H1 (cell line): Measurements from ENCODE around the gene IGLON5. TPM values are rescaled to one million over a fixed set of nuclear protein-coding genes. Genes with fewer than 3 reads are reported as not detected.

Source experiments
- EZH2 ChIP-seq: fragments of 200-600 bp; sonication (generic); IDR thresholded peaks from 2 replicates; pipeline ENCODE4 v1.7.1; 2012; ENCODE audit warnings: low read depth, mild to moderate bottlenecking, moderate library complexity, low read length, inconsistent platforms; ENCODE audit not compliant: severe bottlenecking
- HDAC6 ChIP-seq: IDR thresholded peaks from one replicate; pipeline ENCODE4 v1.7.1; 2012; ENCODE audit warnings: low read depth, mild to moderate bottlenecking, inconsistent platforms, low read length, moderate library complexity
- POU5F1 ChIP-seq: IDR thresholded peaks from 2 replicates; pipeline ENCODE4 v1.6.1; 2011; ENCODE audit warnings: low read depth, mild to moderate bottlenecking, low read length, moderate library complexity
- SIN3A ChIP-seq, 2 experiments: IDR thresholded peaks in 1 of 2; conservative IDR thresholded peaks in 1 of 2; 2 replicates each; pipeline ENCODE4 v1.6.1; 2011 to 2012; ENCODE audit warnings: low read length in 2 of 2, improper control_type of control experiment in 1 of 2, low read depth in 1 of 2, mild to moderate bottlenecking in 1 of 2
- TBP ChIP-seq: IDR thresholded peaks from 2 replicates; pipeline ENCODE4 v1.6.1; 2011; ENCODE audit warnings: low read depth, low read length, improper control_type of control experiment
- polyA plus RNA-seq, 7 experiments: library from polyadenylated mRNA; depleted of rRNA in 3 of 7; stranded (reverse) in 5 of 7; unstranded in 2 of 7; fragments of >200 nt in 5 of 7; fragments of 200-250 nt in 2 of 7; gene quantifications; 1 replicate in 5 of 7; 2 replicates in 1 of 7; 4 replicates in 1 of 7; pipeline versions ENCODE4 v1.2.1 to v1.2.3, GENCODE V29; 2011 to 2013; ENCODE audit warnings: missing spikeins in 2 of 7, mixed read lengths in 2 of 7
- total RNA-seq: library from RNA; stranded (reverse); fragmentation: NEBNext Ultra II Directional; extraction: Animal tissue kit (Norgen Biotek cat#: 25700); gene quantifications from 2 replicates; pipeline ENCODE4 v1.2.1, GENCODE V29; 2021
- TF ChIP-seq, protein P1 (sequence below): fragments of 300-600 bp; sonication (generic); IDR thresholded peaks from 2 replicates; pipeline ENCODE4 v1.7.1; 2012; ENCODE audit warnings: low read length, moderate library complexity, mild to moderate bottlenecking, inconsistent platforms; ENCODE audit not compliant: insufficient replicate concordance

IGLON5 gene
- total and polyA plus RNA-seq, 2 of the 8 experiments (the other 6 are each of a cell fraction or from before 2014, with no cell fraction given): 31.8 to 34.6 TPM

DNA sequence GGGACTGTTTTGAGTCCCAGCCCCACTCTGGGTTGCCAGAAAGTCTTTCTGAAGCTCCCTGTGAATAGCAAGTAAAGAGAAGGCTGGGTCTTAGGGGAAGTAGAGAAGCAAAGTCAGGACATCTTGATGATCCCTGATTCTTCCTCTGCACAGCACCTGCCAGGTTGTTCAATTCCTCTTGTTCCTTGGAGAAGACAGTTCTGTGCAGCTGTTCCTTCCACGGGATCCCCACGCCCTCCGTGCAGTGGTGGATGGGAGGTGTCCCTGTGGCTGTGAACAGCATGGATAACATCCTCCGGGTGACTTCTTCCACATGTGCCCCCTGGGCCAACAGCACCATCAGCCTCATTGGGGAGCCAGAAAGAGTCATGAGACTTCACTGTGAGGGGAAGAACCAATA is 29.1 kb upstream of the IGLON5 start (continued):
- TF ChIP-seq, protein P1, sequence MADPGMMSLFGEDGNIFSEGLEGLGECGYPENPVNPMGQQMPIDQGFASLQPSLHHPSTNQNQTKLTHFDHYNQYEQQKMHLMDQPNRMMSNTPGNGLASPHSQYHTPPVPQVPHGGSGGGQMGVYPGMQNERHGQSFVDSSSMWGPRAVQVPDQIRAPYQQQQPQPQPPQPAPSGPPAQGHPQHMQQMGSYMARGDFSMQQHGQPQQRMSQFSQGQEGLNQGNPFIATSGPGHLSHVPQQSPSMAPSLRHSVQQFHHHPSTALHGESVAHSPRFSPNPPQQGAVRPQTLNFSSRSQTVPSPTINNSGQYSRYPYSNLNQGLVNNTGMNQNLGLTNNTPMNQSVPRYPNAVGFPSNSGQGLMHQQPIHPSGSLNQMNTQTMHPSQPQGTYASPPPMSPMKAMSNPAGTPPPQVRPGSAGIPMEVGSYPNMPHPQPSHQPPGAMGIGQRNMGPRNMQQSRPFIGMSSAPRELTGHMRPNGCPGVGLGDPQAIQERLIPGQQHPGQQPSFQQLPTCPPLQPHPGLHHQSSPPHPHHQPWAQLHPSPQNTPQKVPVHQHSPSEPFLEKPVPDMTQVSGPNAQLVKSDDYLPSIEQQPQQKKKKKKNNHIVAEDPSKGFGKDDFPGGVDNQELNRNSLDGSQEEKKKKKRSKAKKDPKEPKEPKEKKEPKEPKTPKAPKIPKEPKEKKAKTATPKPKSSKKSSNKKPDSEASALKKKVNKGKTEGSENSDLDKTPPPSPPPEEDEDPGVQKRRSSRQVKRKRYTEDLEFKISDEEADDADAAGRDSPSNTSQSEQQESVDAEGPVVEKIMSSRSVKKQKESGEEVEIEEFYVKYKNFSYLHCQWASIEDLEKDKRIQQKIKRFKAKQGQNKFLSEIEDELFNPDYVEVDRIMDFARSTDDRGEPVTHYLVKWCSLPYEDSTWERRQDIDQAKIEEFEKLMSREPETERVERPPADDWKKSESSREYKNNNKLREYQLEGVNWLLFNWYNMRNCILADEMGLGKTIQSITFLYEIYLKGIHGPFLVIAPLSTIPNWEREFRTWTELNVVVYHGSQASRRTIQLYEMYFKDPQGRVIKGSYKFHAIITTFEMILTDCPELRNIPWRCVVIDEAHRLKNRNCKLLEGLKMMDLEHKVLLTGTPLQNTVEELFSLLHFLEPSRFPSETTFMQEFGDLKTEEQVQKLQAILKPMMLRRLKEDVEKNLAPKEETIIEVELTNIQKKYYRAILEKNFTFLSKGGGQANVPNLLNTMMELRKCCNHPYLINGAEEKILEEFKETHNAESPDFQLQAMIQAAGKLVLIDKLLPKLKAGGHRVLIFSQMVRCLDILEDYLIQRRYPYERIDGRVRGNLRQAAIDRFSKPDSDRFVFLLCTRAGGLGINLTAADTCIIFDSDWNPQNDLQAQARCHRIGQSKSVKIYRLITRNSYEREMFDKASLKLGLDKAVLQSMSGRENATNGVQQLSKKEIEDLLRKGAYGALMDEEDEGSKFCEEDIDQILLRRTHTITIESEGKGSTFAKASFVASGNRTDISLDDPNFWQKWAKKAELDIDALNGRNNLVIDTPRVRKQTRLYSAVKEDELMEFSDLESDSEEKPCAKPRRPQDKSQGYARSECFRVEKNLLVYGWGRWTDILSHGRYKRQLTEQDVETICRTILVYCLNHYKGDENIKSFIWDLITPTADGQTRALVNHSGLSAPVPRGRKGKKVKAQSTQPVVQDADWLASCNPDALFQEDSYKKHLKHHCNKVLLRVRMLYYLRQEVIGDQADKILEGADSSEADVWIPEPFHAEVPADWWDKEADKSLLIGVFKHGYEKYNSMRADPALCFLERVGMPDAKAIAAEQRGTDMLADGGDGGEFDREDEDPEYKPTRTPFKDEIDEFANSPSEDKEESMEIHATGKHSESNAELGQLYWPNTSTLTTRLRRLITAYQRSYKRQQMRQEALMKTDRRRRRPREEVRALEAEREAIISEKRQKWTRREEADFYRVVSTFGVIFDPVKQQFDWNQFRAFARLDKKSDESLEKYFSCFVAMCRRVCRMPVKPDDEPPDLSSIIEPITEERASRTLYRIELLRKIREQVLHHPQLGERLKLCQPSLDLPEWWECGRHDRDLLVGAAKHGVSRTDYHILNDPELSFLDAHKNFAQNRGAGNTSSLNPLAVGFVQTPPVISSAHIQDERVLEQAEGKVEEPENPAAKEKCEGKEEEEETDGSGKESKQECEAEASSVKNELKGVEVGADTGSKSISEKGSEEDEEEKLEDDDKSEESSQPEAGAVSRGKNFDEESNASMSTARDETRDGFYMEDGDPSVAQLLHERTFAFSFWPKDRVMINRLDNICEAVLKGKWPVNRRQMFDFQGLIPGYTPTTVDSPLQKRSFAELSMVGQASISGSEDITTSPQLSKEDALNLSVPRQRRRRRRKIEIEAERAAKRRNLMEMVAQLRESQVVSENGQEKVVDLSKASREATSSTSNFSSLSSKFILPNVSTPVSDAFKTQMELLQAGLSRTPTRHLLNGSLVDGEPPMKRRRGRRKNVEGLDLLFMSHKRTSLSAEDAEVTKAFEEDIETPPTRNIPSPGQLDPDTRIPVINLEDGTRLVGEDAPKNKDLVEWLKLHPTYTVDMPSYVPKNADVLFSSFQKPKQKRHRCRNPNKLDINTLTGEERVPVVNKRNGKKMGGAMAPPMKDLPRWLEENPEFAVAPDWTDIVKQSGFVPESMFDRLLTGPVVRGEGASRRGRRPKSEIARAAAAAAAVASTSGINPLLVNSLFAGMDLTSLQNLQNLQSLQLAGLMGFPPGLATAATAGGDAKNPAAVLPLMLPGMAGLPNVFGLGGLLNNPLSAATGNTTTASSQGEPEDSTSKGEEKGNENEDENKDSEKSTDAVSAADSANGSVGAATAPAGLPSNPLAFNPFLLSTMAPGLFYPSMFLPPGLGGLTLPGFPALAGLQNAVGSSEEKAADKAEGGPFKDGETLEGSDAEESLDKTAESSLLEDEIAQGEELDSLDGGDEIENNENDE: no peak
- TF ChIP-seq POU5F1 (no peak), SIN3A (conservative IDR thresholded peaks at IDR 0.05 in 1 of 2, IDR thresholded peaks at IDR 0.05 in 1 of 2; ENCODE audit: low read depth in 1 of 2, low read length in 2 of 2) (no peak), EZH2 (no peak), HDAC6 (no peak), TBP (no peak)
- TF ChIP-seq, all 59 proteins: peak for 0
